Stimulated activated CD4-positive, alpha-beta T cell treated with anti-CD3 and anti-CD28 coated beads, Interleukin-12 subunit alpha, Interleukin-12 subunit beta, amount 100 ng/mL, for 48 hours (primary cell): ENCODE measurements around the gene ACER3.
"Not testable (repeated sequence)": the region's sequence is repeated elsewhere in the genome, so short reads cannot be mapped to it uniquely, and the experiment has no call there.

Experiments used
- DNase-seq, 3 donors: peaks; one replicate each; pipeline ENCODE4 v3.0.0-alpha.2; 2020; ENCODE audit warnings: low read depth in 2 of 3, low spot score in 1 of 3

ACER3 gene

GRCh38 chr11:76860539-76861475 lies at the start of gene ACER3:
Gene ACER3, plus strand, starts transcription at chr11:76860918. Its CDS starts 59 bp downstream, at chr11:76860977.
- peak; percentile 71 to 86 (median 75) for DNase-seq

- DNase-seq: no peak
These were observed 49.5 kb upstream of the ACER3 start for GRCh38 chr11:76811259-76811658.

GRCh38 chr11:76814414-76814813 lies 46.3 kb upstream of the ACER3 start:
- no peak for DNase-seq

- not testable (repeated sequence) for DNase-seq
These were observed 45.0 kb upstream of the ACER3 start for GRCh38 chr11:76815678-76816077.

- no peak for DNase-seq
These were observed 40.5 kb upstream of the ACER3 start for GRCh38 chr11:76820184-76820566.

- DNase-seq: not testable (repeated sequence)
These were observed 39.3 kb upstream of the ACER3 start for GRCh38 chr11:76821396-76821795.

- DNase-seq: no peak
These were observed 38.3 kb upstream of the ACER3 start for GRCh38 chr11:76822406-76822805.

- no peak for DNase-seq
These were observed 37.2 kb upstream of the ACER3 start for GRCh38 chr11:76823481-76824028.

- no peak for DNase-seq
These were observed 36.4 kb upstream of the ACER3 start for GRCh38 chr11:76824083-76824939.

- no peak for DNase-seq
These were observed 35.6 kb upstream of the ACER3 start for GRCh38 chr11:76824980-76825725.

- no peak for DNase-seq
These were observed 34.9 kb upstream of the ACER3 start for GRCh38 chr11:76825726-76826396.

- not testable (repeated sequence) for DNase-seq
These were observed 34.2 kb upstream of the ACER3 start for GRCh38 chr11:76826508-76826907.

- DNase-seq: not testable (repeated sequence)
These were observed 33.7 kb upstream of the ACER3 start for GRCh38 chr11:76827005-76827404.

GRCh38 chr11:76830639-76831327 lies 29.9 kb upstream of the ACER3 start:
- no peak for DNase-seq

GRCh38 chr11:76831686-76832310 lies 28.9 kb upstream of the ACER3 start:
- no peak for DNase-seq

GRCh38 chr11:76832361-76832760 lies 28.4 kb upstream of the ACER3 start:
- DNase-seq: no peak

GRCh38 chr11:76834151-76834550 lies 26.6 kb upstream of the ACER3 start:
- no peak for DNase-seq

GRCh38 chr11:76835036-76835435 lies 25.7 kb upstream of the ACER3 start:
- DNase-seq: no peak

GRCh38 chr11:76835928-76836612 lies 24.6 kb upstream of the ACER3 start:
- DNase-seq: no peak
